SK-N-SH (cell line): ENCODE results near the gene IL1RL2. TPM values are rescaled to one million over a fixed set of nuclear protein-coding genes. Genes with fewer than 3 reads are reported as not detected.

ENCODE experiments used
- CTCF ChIA-PET: fragments of 300-600, 350-600 bp; formaldehyde crosslinking; extraction: SDS; loops from one replicate; lab custom pipeline; 2021; lab: Yijun Ruan, JAX
- POLR2A ChIA-PET: fragments of 350-600 bp; sonication (Branson Sonifier 250); formaldehyde crosslinking; extraction: SDS; loops from one replicate; lab custom pipeline; 2020; ENCODE audit warnings: antibody characterized with exemption, inconsistent platforms; lab: Yijun Ruan, JAX
- DNase-seq: peaks from one replicate; pipeline ENCODE4 v3.0.0; 2012
- H2AFZ ChIP-seq: fragments of 200-600 bp; sonication (generic); 2 replicates; pipeline ENCODE4 v1.8.1; 2016; ENCODE audit warnings: antibody characterized with exemption, mild to moderate bottlenecking, low read depth
- H3F3A ChIP-seq: fragments of 200-600 bp; sonication (generic); replicated peaks from 2 replicates; pipeline ENCODE3; 2016; ENCODE audit warnings: antibody characterized with exemption, mild to moderate bottlenecking; ENCODE audit not compliant: insufficient read depth
- H3K27ac ChIP-seq, 2 experiments: fragments of 200-500 bp in 1 of 2; fragments of 200-600 bp in 1 of 2; sonication (Bioruptor generic) in 1 of 2; sonication (generic), shearing (Covaris generic) in 1 of 2; 2 replicates each; pipeline versions ENCODE4 v1.5.1 to v1.6.1; 2014 to 2016; ENCODE audit warnings: low read depth in 2 of 2, inconsistent platforms in 1 of 2, low read length in 1 of 2, mild to moderate bottlenecking in 1 of 2, mixed read lengths in 1 of 2
- H3K27me3 ChIP-seq: fragments of 200-600 bp; sonication (generic), shearing (Covaris generic); 2 replicates; pipeline ENCODE4 v1.6.1; 2016; ENCODE audit warnings: mixed run types; ENCODE audit not compliant: insufficient read depth
- H3K36me3 ChIP-seq, 2 experiments: fragments of 200-500 bp in 1 of 2; fragments of 200-600 bp in 1 of 2; sonication (Bioruptor generic) in 1 of 2; sonication (generic) in 1 of 2; replicated peaks in 1 of 2; 2 replicates each; pipeline versions ENCODE3 to v1.5.1; 2014 to 2016; ENCODE audit warnings: low read length in 1 of 2, mild to moderate bottlenecking in 1 of 2; ENCODE audit not compliant: insufficient read depth in 2 of 2, control insufficient read depth in 1 of 2
- H3K4me1 ChIP-seq, 2 experiments: fragments of 200-500 bp in 1 of 2; fragments of 200-600 bp in 1 of 2; sonication (Bioruptor generic) in 1 of 2; sonication (generic), shearing (Covaris generic) in 1 of 2; 2 replicates each; pipeline versions ENCODE4 v1.5.1 to v1.6.1; 2014 to 2016; ENCODE audit warnings: low read depth in 1 of 2, low read length in 1 of 2, mixed run types in 1 of 2; ENCODE audit not compliant: insufficient read depth in 2 of 2, control insufficient read depth in 1 of 2
- H3K4me2 ChIP-seq: fragments of 200-600 bp; sonication (generic), shearing (Covaris generic); 2 replicates; pipeline ENCODE4 v1.6.1; 2017; ENCODE audit warnings: mixed run types
- H3K4me3 ChIP-seq, 2 experiments: fragments of 200-500 bp in 1 of 2; fragments of 200-600 bp in 1 of 2; sonication (Bioruptor generic) in 1 of 2; sonication (generic), shearing (Covaris generic) in 1 of 2; 2 replicates each; pipeline versions ENCODE4 v1.5.1 to v1.8.1; 2014 to 2016; ENCODE audit warnings: low read depth in 2 of 2, inconsistent platforms in 1 of 2, low read length in 1 of 2, mild to moderate bottlenecking in 1 of 2, mixed read lengths in 1 of 2, moderate library complexity in 1 of 2
- H3K79me2 ChIP-seq: fragments of 200-600 bp; sonication (generic); 2 replicates; pipeline ENCODE4 v1.8.1; 2017; ENCODE audit warnings: mild to moderate bottlenecking; ENCODE audit not compliant: insufficient read depth
- H3K9ac ChIP-seq: fragments of 200-600 bp; sonication (generic); 2 replicates; pipeline ENCODE4 v1.6.1; 2017; ENCODE audit warnings: mixed run types
- H3K9me2 ChIP-seq: fragments of 200-600 bp; sonication (generic); 2 replicates; pipeline ENCODE4 v1.6.1; 2017; ENCODE audit warnings: mixed run types
- H3K9me3 ChIP-seq: fragments of 200-600 bp; sonication (generic); 2 replicates; pipeline ENCODE4 v1.6.1; 2017; ENCODE audit warnings: mixed run types, mild to moderate bottlenecking, moderate library complexity
- H4K20me1 ChIP-seq: fragments of 200-600 bp; sonication (generic); 2 replicates; pipeline ENCODE4 v1.6.1; 2017; ENCODE audit warnings: mild to moderate bottlenecking, mixed run types; ENCODE audit not compliant: insufficient read depth
- EZH2phosphoT487 ChIP-seq: fragments of 200-600 bp; sonication (generic); IDR thresholded peaks from 2 replicates; pipeline ENCODE4 v1.6.1; 2017; ENCODE audit warnings: low read depth, mixed run types, mild to moderate bottlenecking, antibody characterized with exemption, moderate library complexity, borderline replicate concordance
- FOSL2 ChIP-seq: IDR thresholded peaks from 2 replicates; pipeline ENCODE4 v1.4.0; 2012; ENCODE audit warnings: low read depth, mild to moderate bottlenecking, moderate library complexity, borderline replicate concordance
- MXI1 ChIP-seq: IDR thresholded peaks from 2 replicates; pipeline ENCODE4 v1.6.1; 2012; ENCODE audit warnings: mild to moderate bottlenecking, low read depth, low read length, improper control_type of control experiment
- NFIC ChIP-seq: IDR thresholded peaks from 2 replicates; pipeline ENCODE4 v1.4.0; 2012; ENCODE audit warnings: borderline replicate concordance
- RAD21 ChIP-seq: IDR thresholded peaks from 2 replicates; pipeline ENCODE4 v1.6.1; 2012; ENCODE audit warnings: mild to moderate bottlenecking, low read length
- RCOR1 ChIP-seq: fragments of 150-350 bp; IDR thresholded peaks from 2 replicates; pipeline ENCODE4 v1.6.1; 2017; ENCODE audit warnings: antibody characterized with exemption, low read length
- RXRA ChIP-seq: IDR thresholded peaks from 2 replicates; pipeline ENCODE4 v1.4.0; 2012; ENCODE audit warnings: low read depth, mild to moderate bottlenecking, borderline replicate concordance
- SMC3 ChIP-seq: IDR thresholded peaks from 2 replicates; pipeline ENCODE4 v1.6.1; 2012; ENCODE audit warnings: low read depth, low read length, improper control_type of control experiment
- TAF1 ChIP-seq: IDR thresholded peaks from 2 replicates; pipeline ENCODE4 v1.6.1; 2012; ENCODE audit warnings: low read depth, mild to moderate bottlenecking, low read length, moderate library complexity, borderline replicate concordance
- TEAD4 ChIP-seq: IDR thresholded peaks from 2 replicates; pipeline ENCODE4 v1.4.0; 2012; ENCODE audit warnings: mild to moderate bottlenecking, borderline replicate concordance; ENCODE audit not compliant: insufficient read depth
- YY1 ChIP-seq: IDR thresholded peaks from 2 replicates; pipeline ENCODE4 v1.4.0; 2012; ENCODE audit warnings: low read depth, mild to moderate bottlenecking
- WGBS: methylation state at CpG from one replicate; pipeline ENCODE4 v1.1.6; 2017; ENCODE audit warnings: low lambda C conversion rate; 5-methylcytosine and 5-hydroxymethylcytosine counted together
- polyA plus RNA-seq, 3 experiments: library from polyadenylated mRNA; depleted of rRNA; stranded (reverse); fragments of >200 nt; gene quantifications; 2 replicates each; pipeline ENCODE4 v1.2.3, GENCODE V29; 2012
- TF ChIP-seq, protein P1 (sequence below): IDR thresholded peaks from 2 replicates; pipeline ENCODE4 v1.4.0; 2012; ENCODE audit warnings: low read depth, borderline replicate concordance
- TF ChIP-seq, protein P2 (sequence below): IDR thresholded peaks from 2 replicates; pipeline ENCODE4 v1.4.0; 2012; ENCODE audit warnings: low read depth
- TF ChIP-seq, protein P3 (sequence below): fragments of 200-600 bp; sonication (generic); IDR thresholded peaks from 2 replicates; pipeline ENCODE4 v1.6.1; 2017; ENCODE audit warnings: antibody characterized with exemption, mild to moderate bottlenecking, moderate library complexity
- TF ChIP-seq, protein P4 (sequence below): fragments of 150-350 bp; IDR thresholded peaks from 2 replicates; pipeline ENCODE4 v1.6.1; 2016; ENCODE audit warnings: mild to moderate bottlenecking, low read depth, low read length

The IL1RL2 gene
- polyA plus RNA-seq, 1 of the 3 experiments (the other 2 are of a cell fraction): 0.05 TPM

DNA sequence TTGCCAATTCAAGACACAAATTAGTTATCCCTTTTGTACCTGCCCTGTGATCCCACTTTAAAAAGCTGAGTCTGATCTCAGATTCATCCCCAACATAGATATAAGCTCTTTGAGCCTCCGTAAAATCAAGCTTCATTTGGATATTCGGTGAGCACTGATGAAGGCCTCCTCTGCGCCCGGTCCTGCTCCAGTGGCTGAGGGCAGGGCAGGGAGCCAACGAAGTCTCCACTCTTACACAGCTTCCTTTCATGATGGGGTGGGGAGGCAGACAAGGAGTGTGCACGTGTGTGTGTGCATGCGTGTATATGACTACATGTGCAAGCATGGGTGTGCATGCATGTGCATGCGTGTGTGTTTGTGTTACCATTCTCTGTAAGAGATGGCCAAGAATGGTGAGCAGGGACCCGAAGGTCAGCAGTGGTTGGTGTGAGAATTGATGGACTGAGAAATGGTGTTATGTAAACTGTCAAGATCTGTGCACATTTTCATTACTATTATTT is 43.6 kb downstream of the IL1RL2 start:
- Histone ChIP-seq H2AFZ (no peak overlapping the region), H3K27me3 (no peaks in the 10 kb centered on the region), H3K79me2 (no peaks in the 10 kb centered on the region), H3K4me1 (peaks cover 7 to 13% of the 10 kb centered on the region in 2 experiments), H3K27ac (no peak overlapping the region), H3K9me2 (no peaks in the 10 kb centered on the region), H3K9ac (no peak overlapping the region), H3K4me2 (no peak overlapping the region), H3K36me3 (no peaks in the 10 kb centered on the region), H3K9me3 (no peaks in the 10 kb centered on the region), H3F3A (peaks cover 11% of the 10 kb centered on the region), H3K4me3 (no peak overlapping the region), H4K20me1 (no peaks in the 10 kb centered on the region)
- POLR2A ChIA-PET: no interaction called here
- CTCF ChIA-PET: interaction anchor here (0.6 to 1.0 kb wide), 2 partner anchors 47 to 210 kb away, joined by 3 to 9 read pairs; no protein-coding TSS in a partner anchor
- DNase-seq: no peak
- 81% methylated on average over 9 of the region's 9 CpGs for WGBS
- TF ChIP-seq MXI1 (no peak), SMC3 (no peak), RCOR1 (no peak), YY1 (no peak), FOSL2 (no peak), RAD21 (no peak), TAF1 (no peak), NFIC (no peak), TEAD4 (no peak), RXRA (no peak), EZH2phosphoT487 (no peak)
- TF ChIP-seq, protein P1, sequence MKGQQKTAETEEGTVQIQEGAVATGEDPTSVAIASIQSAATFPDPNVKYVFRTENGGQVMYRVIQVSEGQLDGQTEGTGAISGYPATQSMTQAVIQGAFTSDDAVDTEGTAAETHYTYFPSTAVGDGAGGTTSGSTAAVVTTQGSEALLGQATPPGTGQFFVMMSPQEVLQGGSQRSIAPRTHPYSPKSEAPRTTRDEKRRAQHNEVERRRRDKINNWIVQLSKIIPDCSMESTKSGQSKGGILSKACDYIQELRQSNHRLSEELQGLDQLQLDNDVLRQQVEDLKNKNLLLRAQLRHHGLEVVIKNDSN: no peak
- TF ChIP-seq, protein P2, sequence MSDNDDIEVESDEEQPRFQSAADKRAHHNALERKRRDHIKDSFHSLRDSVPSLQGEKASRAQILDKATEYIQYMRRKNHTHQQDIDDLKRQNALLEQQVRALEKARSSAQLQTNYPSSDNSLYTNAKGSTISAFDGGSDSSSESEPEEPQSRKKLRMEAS: no peak
- TF ChIP-seq, protein P3, sequence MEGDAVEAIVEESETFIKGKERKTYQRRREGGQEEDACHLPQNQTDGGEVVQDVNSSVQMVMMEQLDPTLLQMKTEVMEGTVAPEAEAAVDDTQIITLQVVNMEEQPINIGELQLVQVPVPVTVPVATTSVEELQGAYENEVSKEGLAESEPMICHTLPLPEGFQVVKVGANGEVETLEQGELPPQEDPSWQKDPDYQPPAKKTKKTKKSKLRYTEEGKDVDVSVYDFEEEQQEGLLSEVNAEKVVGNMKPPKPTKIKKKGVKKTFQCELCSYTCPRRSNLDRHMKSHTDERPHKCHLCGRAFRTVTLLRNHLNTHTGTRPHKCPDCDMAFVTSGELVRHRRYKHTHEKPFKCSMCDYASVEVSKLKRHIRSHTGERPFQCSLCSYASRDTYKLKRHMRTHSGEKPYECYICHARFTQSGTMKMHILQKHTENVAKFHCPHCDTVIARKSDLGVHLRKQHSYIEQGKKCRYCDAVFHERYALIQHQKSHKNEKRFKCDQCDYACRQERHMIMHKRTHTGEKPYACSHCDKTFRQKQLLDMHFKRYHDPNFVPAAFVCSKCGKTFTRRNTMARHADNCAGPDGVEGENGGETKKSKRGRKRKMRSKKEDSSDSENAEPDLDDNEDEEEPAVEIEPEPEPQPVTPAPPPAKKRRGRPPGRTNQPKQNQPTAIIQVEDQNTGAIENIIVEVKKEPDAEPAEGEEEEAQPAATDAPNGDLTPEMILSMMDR: no peak
- TF ChIP-seq, protein P4, sequence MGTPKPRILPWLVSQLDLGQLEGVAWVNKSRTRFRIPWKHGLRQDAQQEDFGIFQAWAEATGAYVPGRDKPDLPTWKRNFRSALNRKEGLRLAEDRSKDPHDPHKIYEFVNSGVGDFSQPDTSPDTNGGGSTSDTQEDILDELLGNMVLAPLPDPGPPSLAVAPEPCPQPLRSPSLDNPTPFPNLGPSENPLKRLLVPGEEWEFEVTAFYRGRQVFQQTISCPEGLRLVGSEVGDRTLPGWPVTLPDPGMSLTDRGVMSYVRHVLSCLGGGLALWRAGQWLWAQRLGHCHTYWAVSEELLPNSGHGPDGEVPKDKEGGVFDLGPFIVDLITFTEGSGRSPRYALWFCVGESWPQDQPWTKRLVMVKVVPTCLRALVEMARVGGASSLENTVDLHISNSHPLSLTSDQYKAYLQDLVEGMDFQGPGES: no peak
